Peyer's patch (tissue), 4 donors: ENCODE measurements around the gene NBEAL2. TPM values are rescaled to one million over a fixed set of nuclear protein-coding genes. Genes with fewer than 3 reads are reported as not detected.

ENCODE experiments used
- DNase-seq, 3 donors: peaks; one replicate each; pipeline ENCODE4 v3.0.0-alpha.2; 2017 to 2019
- H3K27ac ChIP-seq, 4 donors: fragments of 200-600 bp; sonication (generic); one replicate each; pipeline ENCODE4 v1.5.1; 2016 to 2019
- H3K27me3 ChIP-seq, 2 donors: fragments of 200-600 bp; sonication (generic); one replicate each; pipeline ENCODE4 v1.5.1; 2019
- H3K36me3 ChIP-seq, 3 donors: fragments of 200-600 bp; sonication (generic); one replicate each; pipeline ENCODE4 v1.5.1; 2016 to 2019
- H3K4me1 ChIP-seq, 4 donors: fragments of 200-600 bp; sonication (generic); one replicate each; pipeline ENCODE4 v1.5.1; 2016 to 2019
- H3K4me3 ChIP-seq, 4 donors: fragments of 200-600 bp; sonication (generic); 1 replicate in 3 of 4; 2 replicates in 1 of 4; pipeline ENCODE4 v1.5.1; 2016 to 2019; ENCODE audit warnings: mild to moderate bottlenecking in 1 of 4
- H3K9me3 ChIP-seq, 4 donors: fragments of 200-600 bp; sonication (generic); one replicate each; pipeline ENCODE4 v1.5.1; 2016 to 2019; ENCODE audit warnings: mild to moderate bottlenecking in 1 of 4
- POLR2A ChIP-seq, 2 donors: fragments of 450-650 bp; IDR thresholded peaks; one replicate each; pipeline ENCODE4 v1.5.1; 2017; ENCODE audit warnings: antibody characterized with exemption in 2 of 2, mild to moderate bottlenecking in 2 of 2, moderate library complexity in 2 of 2
- total RNA-seq, 4 donors: library from RNA; depleted of rRNA; stranded (reverse); fragments of >200 nt; gene quantifications; one replicate each; pipeline ENCODE4 v1.1.0, GENCODE V29; 2016
- TF ChIP-seq, protein P1 (sequence below), 6 experiments: fragments of 450-650 bp in 4 of 6; fragments of 200-600 bp in 2 of 6; sonication (generic) in 1 of 6; IDR thresholded peaks; one replicate each; pipeline ENCODE4 v1.5.1; 2017 to 2019; ENCODE audit warnings: antibody characterized with exemption in 6 of 6, mild to moderate bottlenecking in 3 of 6, moderate library complexity in 1 of 6

NBEAL2 gene
- total RNA-seq, 4 donors from 2014 or later = 111 to 304 (median 229) TPM

GRCh38 chr3:46957092-46957820 lies 22.2 kb upstream of the NBEAL2 start:
- DNase-seq = peak in 1 of 3 donors; percentile 47
- Histone ChIP-seq H3K9me3 (no peaks in the 10 kb centered on the region), H3K27me3 (no peaks in the 10 kb centered on the region), H3K4me1 (peaks cover 7 to 94% (median 25%) of the 10 kb centered on the region in 4 donors), H3K36me3 (no peaks in the 10 kb centered on the region), H3K4me3 (no peak overlapping the region), H3K27ac (peak overlapping the region in 2 of 4 donors; percentile 16 to 34)
- TF ChIP-seq, protein P1, sequence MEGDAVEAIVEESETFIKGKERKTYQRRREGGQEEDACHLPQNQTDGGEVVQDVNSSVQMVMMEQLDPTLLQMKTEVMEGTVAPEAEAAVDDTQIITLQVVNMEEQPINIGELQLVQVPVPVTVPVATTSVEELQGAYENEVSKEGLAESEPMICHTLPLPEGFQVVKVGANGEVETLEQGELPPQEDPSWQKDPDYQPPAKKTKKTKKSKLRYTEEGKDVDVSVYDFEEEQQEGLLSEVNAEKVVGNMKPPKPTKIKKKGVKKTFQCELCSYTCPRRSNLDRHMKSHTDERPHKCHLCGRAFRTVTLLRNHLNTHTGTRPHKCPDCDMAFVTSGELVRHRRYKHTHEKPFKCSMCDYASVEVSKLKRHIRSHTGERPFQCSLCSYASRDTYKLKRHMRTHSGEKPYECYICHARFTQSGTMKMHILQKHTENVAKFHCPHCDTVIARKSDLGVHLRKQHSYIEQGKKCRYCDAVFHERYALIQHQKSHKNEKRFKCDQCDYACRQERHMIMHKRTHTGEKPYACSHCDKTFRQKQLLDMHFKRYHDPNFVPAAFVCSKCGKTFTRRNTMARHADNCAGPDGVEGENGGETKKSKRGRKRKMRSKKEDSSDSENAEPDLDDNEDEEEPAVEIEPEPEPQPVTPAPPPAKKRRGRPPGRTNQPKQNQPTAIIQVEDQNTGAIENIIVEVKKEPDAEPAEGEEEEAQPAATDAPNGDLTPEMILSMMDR (IDR thresholded peaks at IDR 0.05) = no peak
- no peak for TF ChIP-seq POLR2A (IDR thresholded peaks at IDR 0.05)

GRCh38 chr3:46958467-46959160 lies 20.9 kb upstream of the NBEAL2 start:
- peak in 1 of 3 donors; percentile 46 for DNase-seq
- no peak for TF ChIP-seq POLR2A (IDR thresholded peaks at IDR 0.05)
- TF ChIP-seq, protein P1 (IDR thresholded peaks at IDR 0.05) = no peak
- Histone ChIP-seq H3K4me3 (no peak overlapping the region), H3K27me3 (no peaks in the 10 kb centered on the region), H3K27ac (peak overlapping the region in 2 of 4 donors; percentile 2 to 55), H3K9me3 (no peaks in the 10 kb centered on the region), H3K4me1 (peaks cover 7 to 81% (median 23%) of the 10 kb centered on the region in 4 donors), H3K36me3 (no peaks in the 10 kb centered on the region)

DNA sequence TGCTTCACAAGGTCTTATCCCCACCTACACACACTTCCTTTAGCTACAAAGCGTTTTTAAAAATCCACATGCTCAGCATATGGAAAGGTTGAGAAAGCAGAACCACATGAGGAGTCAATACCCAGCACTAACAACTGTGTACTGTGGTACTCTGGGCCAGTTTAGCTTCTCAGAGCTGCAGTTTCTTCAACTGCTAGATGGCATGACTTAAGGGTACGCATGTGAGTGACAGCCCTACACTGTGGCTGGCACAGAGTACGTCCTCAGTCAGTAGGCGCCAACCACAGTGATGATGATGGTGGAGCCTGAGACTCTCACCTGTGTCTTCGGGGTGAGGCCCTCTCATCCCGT lies 20.3 kb upstream of the NBEAL2 start:
- no peak overlapping the region for H3K4me3 ChIP-seq
- H3K4me1 ChIP-seq = peaks cover 3 to 76% (median 20%) of the 10 kb centered on the region in 4 donors
- H3K9me3 ChIP-seq = no peaks in the 10 kb centered on the region
- peak overlapping the region in 2 of 4 donors; percentile 29 to 55 for H3K27ac ChIP-seq
- DNase-seq = no peak
- H3K36me3 ChIP-seq = no peaks in the 10 kb centered on the region
- no peaks in the 10 kb centered on the region for H3K27me3 ChIP-seq
- TF ChIP-seq, protein P1 (IDR thresholded peaks at IDR 0.05) = no peak
- TF ChIP-seq POLR2A (IDR thresholded peaks at IDR 0.05) = no peak

DNA sequence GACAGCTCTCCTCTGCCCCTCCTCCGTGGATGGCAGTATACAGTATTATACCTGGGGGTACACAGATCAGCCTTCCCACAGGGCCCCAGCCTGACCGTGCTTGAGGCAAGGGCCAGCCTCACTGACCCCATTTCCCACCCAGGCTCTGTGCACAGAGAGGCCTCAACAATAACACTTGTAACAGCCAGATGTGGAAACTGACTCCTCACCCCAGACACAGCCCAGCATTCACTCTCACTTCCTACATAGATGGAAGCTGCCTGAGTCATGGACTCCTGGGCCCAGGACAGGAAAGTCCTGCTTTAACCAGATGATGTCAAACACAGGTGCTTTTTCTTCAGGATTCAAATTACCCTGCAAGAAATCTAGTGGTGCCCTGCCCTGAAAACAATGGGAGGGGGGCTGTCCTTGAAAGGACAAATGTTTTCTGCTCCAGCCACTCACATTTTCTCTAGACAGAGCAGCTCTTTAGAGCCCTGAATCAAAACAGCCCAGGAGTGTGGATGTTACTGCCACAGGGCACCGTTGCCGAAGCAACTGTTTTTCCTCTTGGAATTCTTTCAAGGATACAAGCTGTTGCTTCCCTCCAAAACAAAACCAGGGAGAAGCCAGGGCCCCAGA lies 19.3 kb upstream of the NBEAL2 start:
- Histone ChIP-seq H3K27me3 (no peaks in the 10 kb centered on the region), H3K4me3 (no peak overlapping the region), H3K9me3 (no peaks in the 10 kb centered on the region), H3K36me3 (peaks cover 0 to under 1% (median 0%) of the 10 kb centered on the region in 3 donors), H3K4me1 (peaks cover 5 to 71% (median 19%) of the 10 kb centered on the region in 4 donors), H3K27ac (peak overlapping the region in 3 of 4 donors; percentile 25 to 55 (median 29))
- DNase-seq = peak in 1 of 3 donors; percentile 48
- TF ChIP-seq, protein P1 (IDR thresholded peaks at IDR 0.05) = no peak
- no peak for TF ChIP-seq POLR2A (IDR thresholded peaks at IDR 0.05)

DNA sequence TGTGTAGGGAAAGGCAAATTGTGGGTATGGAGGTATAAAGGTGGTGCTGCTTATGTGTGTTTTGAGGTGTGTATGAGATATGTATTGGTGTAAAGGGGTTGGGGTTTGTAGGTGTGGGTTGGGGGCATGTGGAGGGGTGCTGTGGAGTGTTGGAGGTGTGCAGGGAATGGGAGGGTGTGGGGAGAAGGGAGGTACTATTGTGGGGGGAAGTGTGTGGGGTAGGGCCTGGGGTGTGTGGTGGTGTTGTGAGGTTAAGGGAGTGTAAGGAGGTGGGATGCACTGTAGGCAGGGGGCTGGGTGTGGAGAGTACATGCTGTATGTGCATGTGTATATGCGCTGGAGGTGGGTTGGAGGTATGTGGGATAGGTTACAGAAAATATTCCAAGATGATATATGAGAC lies 18.6 kb upstream of the NBEAL2 start:
- H3K27ac ChIP-seq = peak overlapping the region in 3 of 4 donors; percentile 25 to 55 (median 29)
- H3K27me3 ChIP-seq = no peaks in the 10 kb centered on the region
- H3K4me1 ChIP-seq = peaks cover 7 to 71% (median 23%) of the 10 kb centered on the region in 4 donors
- no peak for TF ChIP-seq POLR2A (IDR thresholded peaks at IDR 0.05)
- TF ChIP-seq, protein P1 (IDR thresholded peaks at IDR 0.05) = no peak
- H3K4me3 ChIP-seq = no peak overlapping the region
- peak in 1 of 3 donors; percentile 7 for DNase-seq
- H3K9me3 ChIP-seq = no peaks in the 10 kb centered on the region
- H3K36me3 ChIP-seq = peaks cover 0 to 7% (median 0%) of the 10 kb centered on the region in 3 donors
